Embryonic facial prominence (tissue), 1 donor: ENCODE measurements around the gene RGMA.

ENCODE experiments used
- DNase-seq: peaks from one replicate; pipeline ENCODE4 v3.0.0-alpha.2; 2016; ENCODE audit errors: extremely low spot score

The RGMA gene, protein sequence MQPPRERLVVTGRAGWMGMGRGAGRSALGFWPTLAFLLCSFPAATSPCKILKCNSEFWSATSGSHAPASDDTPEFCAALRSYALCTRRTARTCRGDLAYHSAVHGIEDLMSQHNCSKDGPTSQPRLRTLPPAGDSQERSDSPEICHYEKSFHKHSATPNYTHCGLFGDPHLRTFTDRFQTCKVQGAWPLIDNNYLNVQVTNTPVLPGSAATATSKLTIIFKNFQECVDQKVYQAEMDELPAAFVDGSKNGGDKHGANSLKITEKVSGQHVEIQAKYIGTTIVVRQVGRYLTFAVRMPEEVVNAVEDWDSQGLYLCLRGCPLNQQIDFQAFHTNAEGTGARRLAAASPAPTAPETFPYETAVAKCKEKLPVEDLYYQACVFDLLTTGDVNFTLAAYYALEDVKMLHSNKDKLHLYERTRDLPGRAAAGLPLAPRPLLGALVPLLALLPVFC

DNA sequence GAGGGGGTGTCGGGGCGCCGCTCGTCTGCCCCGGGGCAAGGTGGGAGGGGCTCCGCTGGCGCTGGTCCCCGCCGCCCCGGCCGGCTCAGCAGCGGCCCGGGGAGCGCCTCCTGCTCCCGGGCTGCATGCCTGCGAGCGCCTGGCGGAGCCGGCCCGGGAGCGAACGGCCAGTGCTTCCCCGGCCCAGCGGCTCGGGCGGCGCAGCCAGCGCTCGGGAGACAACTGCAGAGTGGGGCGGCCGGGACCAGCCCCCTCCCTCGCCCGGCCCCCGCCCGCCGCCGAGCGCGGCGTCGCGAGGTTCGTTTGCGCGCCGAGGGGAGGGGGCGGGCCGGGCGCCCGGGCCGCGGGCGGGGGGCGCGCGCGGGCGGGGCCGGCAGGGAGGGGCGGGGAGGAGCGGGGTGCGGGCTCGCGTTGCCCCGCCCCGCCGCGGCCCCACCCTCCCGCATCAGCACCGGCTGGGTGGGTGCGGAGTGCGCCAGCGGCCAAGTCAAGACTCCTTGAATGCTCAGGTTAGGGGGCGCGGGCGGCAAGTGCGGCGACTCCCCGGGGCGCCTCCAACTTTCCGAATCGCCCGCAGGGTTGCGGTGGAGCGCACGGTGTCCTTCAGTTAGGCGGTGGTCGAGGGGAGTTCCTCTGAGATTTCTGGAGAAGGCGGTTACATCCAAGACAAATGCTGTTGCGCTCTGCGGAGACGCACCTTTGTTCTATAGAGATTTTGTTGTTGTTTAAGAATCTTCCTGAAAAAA lies at the start of gene RGMA:
Gene RGMA, minus strand, starts transcription at position 231 of the 746 bp plus-strand sequence. CDS start 279 bp downstream, outside the sequence.
- DNase-seq = no peak

DNA sequence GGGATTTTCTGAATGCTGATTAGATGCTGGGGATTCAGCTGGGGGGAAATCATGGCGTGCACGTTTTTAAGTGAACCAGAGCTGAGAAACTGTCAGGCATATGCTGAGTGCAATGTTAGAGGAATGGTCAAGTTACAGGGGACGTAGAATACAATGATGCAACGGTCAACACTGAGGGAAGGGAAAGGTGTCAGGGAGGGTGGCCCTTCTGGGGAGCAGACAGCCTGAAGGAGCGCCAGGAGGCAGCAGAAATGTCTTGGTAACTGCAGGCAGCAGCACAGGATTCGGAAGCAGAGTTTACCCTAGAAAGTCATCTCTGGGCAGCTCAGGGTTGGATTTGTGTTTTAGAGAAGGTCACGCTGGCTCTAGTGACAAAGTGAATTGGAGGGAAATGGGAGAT lies 47.6 kb upstream of the RGMA start:
- DNase-seq = no peak

DNA sequence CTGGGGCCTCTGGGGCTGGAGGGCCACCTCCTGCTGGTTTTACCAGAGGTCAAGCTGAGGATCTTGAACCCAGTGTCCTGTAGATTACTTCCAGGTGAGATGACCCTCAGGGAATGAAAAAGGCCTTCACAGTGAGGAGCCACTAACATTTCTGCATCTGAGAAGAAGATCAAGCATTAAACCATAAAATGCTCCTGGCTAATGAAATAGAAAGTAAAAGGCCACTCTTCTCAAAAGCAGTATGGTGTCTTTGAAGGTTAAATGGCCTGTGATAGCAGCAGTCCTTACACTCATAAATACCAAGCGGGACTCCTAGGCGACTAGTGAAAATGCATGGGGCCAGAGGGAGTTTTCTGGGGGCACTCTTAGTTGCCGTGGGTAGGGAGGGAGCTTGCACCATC lies 47.0 kb upstream of the RGMA start:
- DNase-seq = no peak

DNA sequence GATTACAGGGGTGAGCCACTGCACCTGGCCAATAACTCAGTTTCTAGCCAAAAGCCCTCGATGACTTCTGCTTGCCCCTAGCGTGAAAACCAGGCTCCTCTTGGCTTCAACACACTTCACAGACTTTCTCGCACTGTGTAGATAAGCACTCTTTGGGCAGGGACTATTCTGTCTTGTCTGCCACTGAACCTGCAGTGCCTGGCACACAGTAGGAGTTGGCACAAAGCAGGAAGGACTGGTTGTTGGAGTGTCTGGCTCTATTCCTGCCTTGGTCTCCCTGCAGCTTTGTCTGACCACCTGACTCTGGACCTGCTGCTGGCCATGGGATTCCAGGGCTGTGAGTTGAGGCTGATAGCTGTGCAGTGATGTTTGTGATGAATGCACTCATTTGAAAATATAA lies 46.4 kb upstream of the RGMA start:
- DNase-seq = no peak

DNA sequence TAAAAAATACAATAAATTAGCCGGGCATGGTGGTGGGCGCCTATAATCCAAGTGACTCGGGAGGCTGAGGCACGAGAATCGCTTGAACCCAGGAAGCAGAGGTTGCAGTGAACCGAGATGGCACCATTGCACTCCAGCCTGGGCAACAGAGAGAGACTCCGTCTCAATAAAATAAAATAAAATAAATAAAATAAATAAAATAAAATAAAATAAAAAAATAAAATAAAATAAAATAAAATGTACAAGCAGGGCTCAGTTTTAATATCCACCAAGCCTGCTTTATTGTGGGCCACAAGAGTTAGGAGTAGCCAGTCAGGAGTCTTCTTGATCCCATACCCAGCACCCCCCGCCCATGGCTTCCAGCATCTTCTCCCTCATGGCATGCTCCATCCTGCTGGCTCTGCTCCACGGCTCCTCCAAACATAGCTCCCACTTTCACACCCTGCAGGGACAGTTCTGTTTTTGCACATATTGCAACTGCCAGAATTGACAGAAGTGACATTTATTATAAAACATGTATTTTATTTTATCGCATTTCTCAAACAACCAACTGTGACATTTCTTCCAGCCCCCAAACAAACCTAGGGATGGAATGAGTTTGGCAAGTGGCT lies 42.6 kb upstream of the RGMA start:
- DNase-seq = no peak

DNA sequence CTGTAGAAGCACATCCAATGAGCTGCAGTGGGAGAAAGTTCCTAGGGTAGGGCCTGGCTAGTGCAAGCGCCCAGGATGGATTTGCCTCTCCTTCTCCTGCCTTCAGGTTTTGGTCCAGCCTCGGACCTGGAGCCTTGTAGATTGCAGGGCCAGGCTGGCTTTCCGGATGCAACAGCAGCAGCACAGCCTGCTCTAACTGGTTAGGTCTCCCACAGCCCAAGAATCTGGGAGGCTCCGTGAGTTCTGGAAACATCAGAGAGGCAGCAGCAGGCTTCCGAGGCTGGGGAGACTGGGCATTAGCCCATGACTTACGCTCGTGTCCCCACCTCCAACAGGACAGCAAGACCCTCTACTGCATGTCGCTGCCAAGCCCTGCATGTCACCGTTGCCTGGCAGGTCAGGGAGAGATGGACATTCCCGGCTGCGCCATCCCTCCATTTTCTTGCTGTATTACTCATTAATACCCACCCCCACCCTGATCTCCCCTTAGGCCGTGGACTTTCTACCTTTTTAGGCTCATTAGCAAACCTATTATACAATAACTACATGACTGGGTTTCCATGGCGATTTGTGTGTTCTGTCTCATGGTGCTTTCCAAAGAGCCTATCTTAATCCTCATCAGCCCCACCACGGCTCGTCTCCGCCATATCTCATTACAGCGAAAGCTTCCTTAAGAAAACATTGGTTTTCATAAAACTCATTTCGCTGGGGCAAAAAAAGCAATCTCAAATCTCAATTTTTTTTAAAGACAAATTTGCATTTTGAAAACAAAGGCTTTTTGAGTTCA lies 40.9 kb upstream of the RGMA start:
- no peak for DNase-seq

DNA sequence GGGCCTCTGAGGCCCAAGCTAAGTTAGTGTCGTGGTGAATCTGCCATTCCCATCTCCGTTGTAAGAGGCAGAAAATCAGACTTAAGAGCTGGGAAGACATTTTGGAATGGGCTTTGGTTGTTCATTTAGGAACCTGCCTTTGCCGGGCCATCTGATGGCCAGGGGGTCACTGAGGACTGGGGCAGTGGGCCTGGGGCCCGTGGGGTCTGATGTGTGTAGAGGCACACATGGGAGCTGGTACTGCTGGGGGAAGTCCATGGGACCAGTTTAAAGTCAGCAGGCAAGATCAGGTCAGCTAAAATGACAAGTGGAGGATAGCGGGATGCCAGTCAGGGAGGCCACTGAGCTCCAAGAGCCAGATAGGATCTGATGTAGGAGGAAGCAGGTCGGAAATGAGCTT lies 38.3 kb upstream of the RGMA start:
- DNase-seq = no peak

DNA sequence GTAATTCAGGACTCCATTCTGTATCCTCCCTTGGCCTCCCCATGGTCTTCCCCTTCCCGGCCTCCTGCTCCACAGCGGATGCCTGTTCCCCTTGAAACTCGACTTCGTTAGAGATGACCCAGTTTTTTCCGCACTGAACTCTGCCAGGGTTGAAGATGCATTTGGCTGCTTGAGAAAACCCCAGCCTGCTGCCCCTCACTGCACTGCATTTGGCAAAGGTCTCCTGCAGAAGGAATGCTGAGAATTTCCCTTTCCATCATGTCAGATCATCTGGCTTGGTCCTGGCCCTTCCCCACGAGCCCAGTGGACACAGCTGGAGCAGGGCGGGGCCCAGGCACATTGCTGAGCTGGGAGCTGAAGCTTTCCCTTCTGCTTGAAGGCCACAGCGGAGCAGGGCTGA lies 37.6 kb upstream of the RGMA start:
- DNase-seq = no peak

DNA sequence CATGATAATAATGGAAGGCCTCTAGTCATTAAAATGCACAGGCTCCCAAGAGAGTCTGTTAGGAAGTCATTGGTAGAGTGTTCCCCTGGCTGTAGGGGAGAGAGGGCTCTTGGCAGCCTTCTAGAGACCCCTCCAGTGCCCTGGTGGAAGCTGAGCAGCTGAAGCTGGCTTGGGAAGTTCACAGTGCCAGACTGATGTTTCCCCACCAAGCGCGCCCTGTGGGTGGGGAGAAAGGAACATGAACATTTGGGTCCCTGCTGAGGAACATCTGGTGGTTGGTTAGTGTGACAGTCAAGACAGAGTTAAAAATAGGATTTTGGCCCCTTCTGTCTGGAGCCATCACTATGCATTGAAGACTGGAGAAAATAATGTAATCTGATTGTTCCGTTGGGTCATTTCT lies 37.1 kb upstream of the RGMA start:
- DNase-seq = no peak

DNA sequence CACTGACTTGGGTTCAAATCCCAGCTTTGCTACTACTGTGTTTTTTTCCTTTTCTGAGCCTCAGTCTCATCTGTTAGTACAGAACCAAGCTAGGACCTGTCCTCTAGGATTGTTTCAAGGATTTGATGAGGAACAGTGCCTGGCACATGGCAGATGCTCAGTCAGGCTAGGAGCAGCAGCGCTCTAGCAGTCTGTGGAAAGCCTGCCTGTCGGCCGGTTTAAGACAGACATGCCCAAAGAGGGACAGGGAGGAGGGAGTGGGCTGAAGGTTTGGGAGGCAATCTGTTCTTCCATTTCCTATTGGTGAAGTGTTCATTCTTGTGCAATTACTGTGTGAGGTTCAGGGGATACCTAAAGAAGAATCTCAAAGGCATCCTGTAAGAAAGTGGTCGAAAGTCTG lies 35.1 kb upstream of the RGMA start:
- DNase-seq = no peak

DNA sequence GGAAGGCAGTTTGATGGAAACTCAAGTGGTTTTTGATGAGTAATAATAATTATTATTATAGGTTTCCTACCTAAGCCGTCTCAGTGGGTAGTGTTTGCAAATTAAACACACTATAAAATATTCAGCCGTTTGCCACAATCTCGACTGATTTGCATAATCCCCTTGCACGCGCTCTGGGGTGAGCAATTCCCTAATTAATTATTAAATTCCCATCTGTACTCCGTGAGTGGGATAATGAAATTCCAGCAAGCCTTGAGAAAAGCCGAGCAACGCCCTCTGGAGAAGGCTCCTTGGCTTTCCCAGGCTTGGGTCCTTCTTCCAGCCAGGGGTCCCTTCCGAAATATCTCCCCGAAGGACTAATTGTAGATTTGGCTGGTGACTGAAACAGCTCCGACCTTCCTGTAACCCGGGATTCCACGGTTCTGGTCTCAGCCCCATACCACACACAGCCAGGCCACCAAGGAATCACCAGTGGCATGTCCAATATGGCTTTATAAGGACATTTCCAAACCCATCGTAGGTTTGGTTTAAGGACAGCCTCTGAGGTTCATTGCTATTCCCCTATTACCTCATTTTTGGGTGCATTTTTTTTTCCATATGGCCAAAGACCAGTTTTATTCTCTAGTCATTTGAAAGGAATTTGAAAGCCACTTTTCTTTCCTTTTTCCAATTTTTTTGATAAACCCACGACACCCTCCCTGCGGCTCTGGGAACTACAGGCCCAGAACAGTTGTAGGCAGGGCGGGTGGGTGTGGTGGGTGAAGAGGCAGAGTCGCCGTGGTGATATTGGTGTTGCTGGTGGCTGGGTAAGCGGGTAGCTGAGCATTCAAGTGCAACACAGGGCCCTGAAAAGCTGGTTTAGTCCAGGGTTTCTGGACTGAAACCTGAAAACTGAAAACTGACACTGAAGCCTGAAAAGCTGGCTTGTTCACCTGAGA lies 33.2 kb upstream of the RGMA start:
- DNase-seq = no peak

DNA sequence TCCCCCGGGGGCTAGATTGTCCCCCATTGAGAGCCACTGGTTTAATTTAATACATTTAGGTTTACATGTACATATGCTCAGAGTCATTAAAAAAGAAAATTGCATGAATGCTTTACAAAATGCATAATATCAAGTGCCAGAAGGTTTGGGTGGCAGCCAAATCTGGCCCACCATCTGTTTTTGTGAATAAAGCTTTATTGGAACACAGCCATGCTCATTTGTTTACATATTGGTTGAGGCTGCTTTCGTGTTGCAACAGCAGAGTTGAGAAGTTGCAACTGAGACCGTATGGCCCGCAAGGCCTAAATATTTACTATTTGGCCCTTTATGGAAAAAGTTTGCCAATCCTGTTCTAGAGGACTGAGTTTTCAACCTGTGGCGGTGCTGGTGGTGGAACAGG lies 32.1 kb upstream of the RGMA start:
- no peak for DNase-seq

DNA sequence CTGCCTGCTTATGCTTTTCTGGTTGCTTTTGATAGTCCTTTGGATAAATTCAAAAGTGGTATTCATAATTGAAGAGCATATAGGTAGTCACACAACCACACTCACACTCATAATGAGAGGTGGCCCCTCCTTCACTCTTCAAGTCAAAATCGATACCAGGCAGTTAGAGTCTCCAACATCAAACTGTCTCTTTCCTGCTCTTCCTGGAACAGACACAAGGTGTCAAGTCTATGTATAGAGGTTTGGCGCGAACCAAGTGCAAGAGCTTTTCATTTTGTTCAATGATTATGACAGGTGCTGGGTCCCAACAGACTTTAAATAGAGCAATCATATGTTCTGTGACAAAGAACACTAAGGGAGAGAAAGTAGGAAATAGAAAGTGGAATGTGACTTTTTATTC lies 29.9 kb upstream of the RGMA start:
- DNase-seq = no peak

DNA sequence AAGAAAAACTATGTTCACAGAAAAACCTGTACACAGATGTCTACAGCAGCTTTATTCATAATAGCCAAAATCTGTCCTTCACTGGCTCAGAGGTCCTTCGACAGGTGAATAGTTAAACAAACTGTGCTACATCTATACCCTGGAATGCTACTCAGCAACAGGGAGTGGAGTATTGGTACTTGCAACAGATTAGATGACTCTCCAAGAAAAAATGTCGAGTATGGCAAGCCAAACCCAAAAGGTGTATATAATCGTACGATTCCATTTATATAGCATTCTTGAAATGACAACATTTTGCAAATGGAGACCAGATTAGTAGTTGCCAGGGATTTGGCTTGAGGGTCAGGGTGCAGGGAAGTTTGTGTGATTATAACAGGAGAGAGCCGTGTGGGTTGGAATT lies 22.4 kb upstream of the RGMA start:
- no peak for DNase-seq

DNA sequence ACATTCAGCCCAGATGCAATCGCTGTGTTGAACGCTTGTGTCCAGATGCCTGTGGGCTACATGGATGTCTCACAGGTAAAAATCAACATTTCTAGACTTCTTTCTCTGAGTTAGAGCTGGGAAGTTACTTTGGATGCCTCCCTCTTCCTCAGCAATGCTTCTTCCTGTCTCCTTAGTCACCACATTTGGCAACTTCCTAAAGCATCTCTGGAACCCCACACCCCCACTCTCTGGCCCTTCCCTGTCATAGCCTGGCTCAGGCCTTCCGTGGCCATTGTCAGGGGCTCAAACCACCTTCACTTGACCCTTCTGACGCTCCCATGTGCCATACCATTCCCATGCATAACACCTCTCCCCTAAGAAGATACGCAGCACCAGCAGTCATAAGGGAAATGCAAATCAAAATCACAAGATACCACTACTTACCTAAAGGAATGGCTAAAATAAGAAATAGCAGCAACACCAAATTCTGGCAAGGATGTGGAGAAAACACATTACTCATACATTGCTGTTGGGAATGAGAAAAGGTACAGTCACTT lies 21.6 kb upstream of the RGMA start:
- no peak for DNase-seq

DNA sequence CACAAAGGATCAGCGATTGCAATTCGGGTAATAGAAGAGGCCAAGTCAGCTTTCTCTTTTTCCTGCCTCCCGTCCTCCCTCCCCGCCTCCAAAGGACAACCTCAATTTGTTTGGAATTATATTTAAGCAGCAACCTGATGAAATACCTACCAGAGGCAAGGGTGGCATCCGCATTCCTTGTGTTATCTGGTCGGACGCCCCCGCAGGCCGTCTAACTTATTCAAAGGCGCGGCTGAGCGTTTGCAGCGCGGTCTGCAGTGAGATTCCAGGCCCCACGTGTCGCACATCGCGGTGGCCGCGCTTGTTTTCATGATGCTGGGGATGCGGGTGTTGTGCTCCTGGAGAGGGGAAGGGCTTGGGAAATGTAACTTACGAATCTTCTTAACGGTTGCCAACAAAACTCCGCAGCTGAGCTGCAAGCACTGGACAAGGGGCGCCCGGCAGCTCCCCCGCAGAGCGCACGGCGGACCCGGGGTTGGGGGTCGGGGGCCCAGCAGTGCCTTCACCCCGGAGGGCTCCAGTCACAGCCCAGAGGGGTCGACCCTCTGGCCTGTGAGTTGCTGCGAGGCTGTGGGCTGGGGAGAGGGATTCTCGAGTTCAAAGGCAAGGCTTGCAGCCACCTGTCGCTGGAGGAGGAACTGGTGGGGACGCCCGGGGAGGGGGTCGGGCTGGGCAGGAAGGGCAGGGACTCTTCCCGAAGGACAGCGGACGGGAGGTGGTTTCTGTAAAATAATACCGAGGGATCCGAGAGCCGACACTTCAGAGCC lies 20.5 kb upstream of the RGMA start:
- no peak for DNase-seq

DNA sequence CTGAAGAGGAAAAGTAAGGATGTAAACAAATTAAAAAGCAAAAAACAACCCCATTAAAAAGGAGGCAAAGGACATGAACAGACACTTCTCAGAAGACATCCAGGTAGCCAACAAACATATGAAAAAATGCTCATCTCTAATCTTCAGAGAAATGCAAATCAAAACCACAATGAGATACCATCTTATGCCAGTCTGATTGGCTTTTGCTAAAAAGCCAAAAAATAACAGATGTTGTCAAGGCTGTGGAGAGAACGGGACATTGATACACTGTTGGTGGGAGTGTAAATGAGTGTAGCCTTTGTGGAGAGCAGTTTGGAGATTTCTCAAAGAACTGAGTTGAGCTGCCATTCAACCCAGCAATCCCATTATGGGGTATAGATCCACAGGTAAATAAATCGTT lies 18.6 kb upstream of the RGMA start:
- no peak for DNase-seq

DNA sequence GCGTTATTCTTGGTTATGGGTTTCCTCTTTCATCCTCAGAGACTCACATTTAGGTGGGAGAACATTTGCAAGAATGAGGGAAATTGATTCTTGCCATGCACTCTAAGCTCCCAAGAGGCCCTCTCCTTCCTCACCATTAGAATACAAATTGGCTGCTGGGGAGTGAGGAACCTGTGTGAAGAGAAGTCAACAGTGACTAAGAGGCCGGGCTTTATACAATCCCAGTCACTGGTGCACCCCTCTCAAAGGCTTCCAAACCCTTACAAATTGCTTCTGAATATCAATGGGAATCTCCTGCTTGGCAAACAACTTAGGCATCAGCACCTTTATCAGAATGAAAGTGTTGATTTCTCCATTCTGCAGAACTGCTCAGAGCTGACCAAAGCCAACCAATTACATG lies 16.5 kb upstream of the RGMA start:
- no peak for DNase-seq

DNA sequence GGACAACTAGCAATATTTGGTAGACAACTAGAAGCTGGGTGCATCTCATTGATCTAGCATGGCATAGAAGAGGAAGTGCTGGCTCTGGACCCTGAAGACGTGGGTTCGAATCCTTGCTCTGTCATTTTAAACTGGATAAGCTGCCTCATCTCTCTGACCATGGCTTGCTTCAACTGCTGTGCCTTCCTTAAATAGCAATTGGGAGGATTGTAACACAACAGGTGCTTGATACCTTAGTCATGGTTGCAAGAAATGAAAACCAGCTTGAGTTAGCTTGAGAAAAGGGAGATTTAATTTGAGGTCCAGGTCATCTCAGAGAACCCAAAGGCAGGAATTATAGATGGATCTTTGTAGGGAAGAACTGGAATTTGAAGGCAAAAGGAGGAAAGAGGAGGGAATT lies 14.8 kb upstream of the RGMA start:
- DNase-seq = no peak

DNA sequence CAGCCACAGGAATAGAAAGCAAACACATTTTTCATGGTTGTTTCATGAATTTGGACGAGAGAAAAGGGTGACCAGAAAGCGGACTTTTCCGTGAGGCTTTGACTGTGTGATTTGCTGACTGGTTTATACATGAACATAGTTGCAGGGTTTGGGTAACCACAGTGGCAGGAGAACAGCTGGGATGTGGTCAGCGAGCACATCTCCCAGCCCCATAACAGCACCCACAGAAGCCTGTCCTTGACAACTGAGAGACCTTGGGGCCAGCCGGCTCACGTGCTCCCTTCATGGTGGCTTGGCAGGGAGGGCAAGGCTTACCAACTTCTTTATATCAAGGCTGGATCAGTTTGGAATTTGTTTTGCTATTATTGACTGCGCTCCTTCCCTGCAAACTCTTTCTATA lies 13.2 kb upstream of the RGMA start:
- DNase-seq = no peak
